Mucosa of descending colon (tissue), 3 donors: ENCODE results near the gene DDX24. TPM values are rescaled to one million over a fixed set of nuclear protein-coding genes. Genes with fewer than 3 reads are reported as not detected.

Source experiments
- ATAC-seq: fragments of 200-7000 bp; cut with Tn5 transposase; one replicate; pipeline ENCODE4 v1.9.1; 2020; ENCODE audit warnings: mild to moderate bottlenecking, moderate library complexity
- DNase-seq, 3 donors: peaks; one replicate each; pipeline ENCODE4 v3.0.0-alpha.2; 2020
- H3K36me3 ChIP-seq: fragments of 200-600 bp; one replicate; pipeline ENCODE4 v1.8.0; 2021; ENCODE audit warnings: low read depth, mild to moderate bottlenecking
- H3K4me1 ChIP-seq: fragments of 200-600 bp; one replicate; pipeline ENCODE4 v1.8.0; 2021; ENCODE audit warnings: low read depth, mild to moderate bottlenecking
- H3K4me3 ChIP-seq: fragments of 200-600 bp; one replicate; pipeline ENCODE4 v1.8.0; 2021; ENCODE audit warnings: mild to moderate bottlenecking
- H3K9me3 ChIP-seq: fragments of 200-600 bp; one replicate; pipeline ENCODE4 v1.8.0; 2021; ENCODE audit warnings: mild to moderate bottlenecking
- CTCF ChIP-seq: fragments of 200-600 bp; IDR thresholded peaks from one replicate; pipeline ENCODE4 v1.8.0; 2022; ENCODE audit warnings: antibody characterized with exemption, mild to moderate bottlenecking
- intact Hi-C, 2 donors: fragments of 100-400 bp; cut with DNase I in 1 of 2; cut with micrococcal nuclease in 1 of 2; formaldehyde crosslinking; loops; one replicate each; pipeline versions ENCODE4 v1.11.0 to v1.11.1; 2022; cut with DNase I, micrococcal nuclease
- total RNA-seq, 3 donors: library from RNA; stranded (reverse); fragmentation: NEBNext Ultra II Directional in 2 of 3; extraction: Animal tissue kit (Norgen Biotek cat#: 25700) in 2 of 3; gene quantifications; one replicate each; pipeline versions ENCODE4 v1.2.1 to v1.2.4, GENCODE V29; 2021 to 2023
- donor health status: DM: no; HTN: no; CAD: no; lungs with moderate emphysema.
- donor health status: DM: no; HTN: no; CAD: no.
- donor health status: DM: no; HTN: yes; CAD: no.

Gene DDX24
- total RNA-seq, 3 donors from 2014 or later = 90.6 to 197 (median 107) TPM

DNA sequence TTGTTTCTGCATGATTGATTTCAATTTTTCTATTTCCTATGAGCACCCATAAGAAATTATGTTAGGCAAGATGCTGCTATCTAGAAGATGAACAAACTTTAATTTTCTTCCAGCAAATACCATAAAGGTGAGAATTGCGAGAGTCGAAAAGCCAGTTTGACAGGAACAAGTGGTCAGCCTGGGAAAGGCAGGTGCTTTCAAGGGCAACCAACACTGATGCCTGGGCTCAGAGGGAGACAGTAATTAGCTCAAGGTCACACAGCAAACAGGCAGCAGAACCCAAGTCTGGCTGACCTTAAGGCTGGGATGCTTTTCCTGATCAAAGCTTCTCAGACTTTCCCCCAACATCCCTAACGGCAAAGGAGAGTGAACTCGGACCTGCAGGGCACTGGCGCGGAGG lies 61.7 kb downstream of the DDX24 start:
- DNase-seq (no peak), ATAC-seq (no peak)
- no peaks in the 10 kb centered on the region for H3K36me3 ChIP-seq
- TF ChIP-seq CTCF = no peak
- no peaks in the 10 kb centered on the region for H3K9me3 ChIP-seq
- no peak overlapping the region for H3K4me3 ChIP-seq
- intact Hi-C loops = no loop called here
- H3K4me1 ChIP-seq = no peaks in the 10 kb centered on the region

GRCh38 chr14:94018308-94018707 lies 62.7 kb downstream of the DDX24 start:
- no peak for TF ChIP-seq CTCF
- intact Hi-C loops = no loop called here
- Histone ChIP-seq H3K36me3 (no peaks in the 10 kb centered on the region), H3K4me1 (no peaks in the 10 kb centered on the region), H3K9me3 (no peaks in the 10 kb centered on the region), H3K4me3 (no peak overlapping the region)
- DNase-seq = no peak
- no peak for ATAC-seq

- ATAC-seq = no peak
- no peak overlapping the region for H3K4me3 ChIP-seq
- intact Hi-C loops = no loop called here
- DNase-seq = no peak
- H3K9me3 ChIP-seq = no peaks in the 10 kb centered on the region
- H3K4me1 ChIP-seq = peaks cover 2% of the 10 kb centered on the region
- TF ChIP-seq CTCF = no peak
- H3K36me3 ChIP-seq = no peaks in the 10 kb centered on the region
Observed at GRCh38 chr14:94016446-94016976, 64.5 kb downstream of the DDX24 start.

- Histone ChIP-seq H3K9me3 (no peaks in the 10 kb centered on the region), H3K4me3 (no peak overlapping the region), H3K36me3 (no peaks in the 10 kb centered on the region), H3K4me1 (peaks cover 2% of the 10 kb centered on the region)
- ATAC-seq = no peak
- no peak for TF ChIP-seq CTCF
- intact Hi-C loops = no loop called here
- DNase-seq = no peak
Observed at GRCh38 chr14:94015223-94015622, 65.8 kb downstream of the DDX24 start.

GRCh38 chr14:94014382-94014781 lies 66.6 kb downstream of the DDX24 start:
- ATAC-seq = no peak
- intact Hi-C loops = no loop called here
- no peaks in the 10 kb centered on the region for H3K36me3 ChIP-seq
- TF ChIP-seq CTCF = no peak
- H3K4me1 ChIP-seq = peaks cover 2% of the 10 kb centered on the region
- DNase-seq = no peak
- no peak overlapping the region for H3K4me3 ChIP-seq
- no peaks in the 10 kb centered on the region for H3K9me3 ChIP-seq

GRCh38 chr14:94011795-94012194 lies 69.2 kb downstream of the DDX24 start:
- Histone ChIP-seq H3K9me3 (no peaks in the 10 kb centered on the region), H3K4me1 (peaks cover 2% of the 10 kb centered on the region), H3K36me3 (no peaks in the 10 kb centered on the region), H3K4me3 (no peak overlapping the region)
- TF ChIP-seq CTCF = no peak
- ATAC-seq (peak; percentile 36), DNase-seq (no peak)
- intact Hi-C loops = no loop called here
